LNCAP (cell line): ENCODE measurements around the gene TGM1.

Experiments used
- TF ChIP-seq, protein P1 (sequence below): fragments of 450-650 bp; IDR thresholded peaks from 2 replicates; pipeline ENCODE4 v1.5.1; 2017; ENCODE audit warnings: mild to moderate bottlenecking

Gene TGM1

DNA sequence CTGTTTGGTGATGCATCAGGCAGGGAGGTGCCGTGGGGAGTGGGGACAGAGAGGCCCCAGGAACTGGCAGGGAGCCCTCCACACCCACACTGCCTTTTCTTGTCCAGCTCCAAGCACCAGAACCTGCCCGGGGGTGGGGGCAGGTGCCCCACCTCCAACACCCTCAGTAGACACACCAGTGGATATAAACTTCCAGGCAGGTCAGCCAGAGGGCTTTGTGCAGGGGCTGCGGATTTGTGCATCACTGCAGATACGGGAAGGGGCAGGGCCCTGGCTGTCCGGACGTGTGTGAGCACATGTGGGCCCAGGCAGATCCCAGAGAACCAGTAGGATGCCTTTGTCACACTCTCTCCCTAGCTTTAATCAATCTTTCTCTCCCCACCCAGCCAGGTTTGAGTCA lies 1.3 kb upstream of the TGM1 start:
- TF ChIP-seq, protein P1, sequence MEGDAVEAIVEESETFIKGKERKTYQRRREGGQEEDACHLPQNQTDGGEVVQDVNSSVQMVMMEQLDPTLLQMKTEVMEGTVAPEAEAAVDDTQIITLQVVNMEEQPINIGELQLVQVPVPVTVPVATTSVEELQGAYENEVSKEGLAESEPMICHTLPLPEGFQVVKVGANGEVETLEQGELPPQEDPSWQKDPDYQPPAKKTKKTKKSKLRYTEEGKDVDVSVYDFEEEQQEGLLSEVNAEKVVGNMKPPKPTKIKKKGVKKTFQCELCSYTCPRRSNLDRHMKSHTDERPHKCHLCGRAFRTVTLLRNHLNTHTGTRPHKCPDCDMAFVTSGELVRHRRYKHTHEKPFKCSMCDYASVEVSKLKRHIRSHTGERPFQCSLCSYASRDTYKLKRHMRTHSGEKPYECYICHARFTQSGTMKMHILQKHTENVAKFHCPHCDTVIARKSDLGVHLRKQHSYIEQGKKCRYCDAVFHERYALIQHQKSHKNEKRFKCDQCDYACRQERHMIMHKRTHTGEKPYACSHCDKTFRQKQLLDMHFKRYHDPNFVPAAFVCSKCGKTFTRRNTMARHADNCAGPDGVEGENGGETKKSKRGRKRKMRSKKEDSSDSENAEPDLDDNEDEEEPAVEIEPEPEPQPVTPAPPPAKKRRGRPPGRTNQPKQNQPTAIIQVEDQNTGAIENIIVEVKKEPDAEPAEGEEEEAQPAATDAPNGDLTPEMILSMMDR, result no peak

DNA sequence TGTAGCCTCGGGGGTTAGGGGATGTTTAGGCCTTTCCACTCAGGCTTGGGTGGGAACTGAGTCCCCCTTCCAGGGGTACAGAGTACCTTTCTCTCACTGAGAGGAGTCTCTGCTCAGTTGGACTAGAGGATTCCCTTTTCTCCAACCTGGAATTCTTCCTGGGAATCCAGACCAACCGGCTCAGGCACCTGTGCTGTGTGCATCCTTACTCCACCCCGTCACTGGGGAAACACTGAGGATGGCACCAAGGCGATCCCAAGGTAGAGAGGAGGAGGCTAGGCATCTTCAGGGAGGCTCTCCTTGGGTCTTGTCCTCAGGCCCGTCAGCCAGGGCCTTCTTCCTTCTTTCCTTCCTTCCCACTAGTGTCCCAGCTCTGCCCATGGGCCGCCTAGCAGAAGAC lies 871 bp upstream of the TGM1 start:
- TF ChIP-seq, protein P1, result no peak

DNA sequence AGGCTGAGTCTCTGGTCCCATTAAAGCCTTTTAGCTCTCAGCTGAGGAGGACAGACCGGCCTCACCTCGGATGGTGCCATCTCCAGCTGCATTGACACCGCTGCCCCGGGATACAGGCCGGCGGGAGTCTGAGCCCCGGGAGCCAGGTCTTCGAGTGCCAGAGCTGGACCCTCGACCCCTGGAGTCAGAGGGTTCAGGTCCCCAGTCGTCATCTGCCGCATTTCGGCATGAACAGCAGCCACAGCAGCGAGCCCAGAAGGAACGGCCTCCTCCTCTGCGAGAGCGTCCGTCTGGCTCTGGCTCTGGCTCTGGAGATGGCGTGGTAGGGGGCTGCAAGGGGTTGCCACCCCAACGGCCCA lies 1.0 kb downstream of the TGM1 start:
- TF ChIP-seq, protein P1, result no peak

DNA sequence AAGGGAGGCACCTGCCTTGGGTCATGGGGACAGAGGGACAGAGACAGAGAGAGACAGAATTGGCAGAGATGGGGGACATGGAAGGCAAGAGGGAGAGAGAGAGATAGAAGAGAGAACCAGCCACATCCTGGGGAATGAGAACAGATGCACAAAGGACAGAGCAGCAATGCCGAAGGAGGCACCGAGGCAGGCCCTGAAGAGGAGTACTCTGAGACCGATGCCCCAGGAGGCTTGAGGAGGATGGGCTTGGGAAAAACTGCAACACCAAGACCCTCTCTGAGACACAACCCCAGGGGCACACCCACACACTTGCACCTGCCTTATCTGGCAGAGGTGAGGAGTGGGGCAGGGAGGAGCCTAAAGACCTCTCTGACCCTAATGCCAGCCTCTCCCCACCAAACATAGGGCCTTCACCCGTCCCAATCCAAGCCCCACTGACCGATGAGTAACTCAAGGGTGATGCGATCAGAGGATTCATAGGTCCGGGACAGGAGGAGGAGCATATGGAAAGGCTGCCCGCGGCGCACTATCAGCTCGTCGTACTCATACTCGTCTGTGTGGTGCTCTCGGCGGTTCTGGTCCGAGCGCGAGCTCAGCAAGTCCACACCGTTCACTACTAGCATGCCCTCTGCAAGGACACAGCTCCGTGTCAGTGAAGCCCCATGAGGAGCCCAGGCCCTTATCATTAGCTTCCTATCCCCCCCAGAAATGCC lies 1.6 kb downstream of the TGM1 start:
- TF ChIP-seq, protein P1, result no peak

DNA sequence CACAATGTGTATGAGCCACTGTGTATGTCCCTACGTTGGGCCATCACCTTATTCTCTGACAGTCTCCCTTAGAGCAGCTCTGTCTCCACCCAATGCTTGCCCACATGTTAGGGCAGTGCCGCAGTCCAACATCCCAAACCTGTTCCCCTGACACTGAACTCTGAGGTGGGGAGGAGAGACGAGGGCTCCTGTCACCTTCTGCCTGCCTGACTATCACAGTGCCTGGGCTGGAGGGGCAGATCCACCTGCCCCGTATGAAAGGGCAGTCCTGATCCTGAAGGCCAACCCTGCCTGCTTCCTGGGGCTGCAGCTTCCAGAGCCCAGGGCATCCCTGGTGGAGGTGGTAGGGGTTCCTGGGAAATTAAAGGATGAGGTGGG lies 2.2 kb downstream of the TGM1 start:
- TF ChIP-seq, protein P1, result no peak

DNA sequence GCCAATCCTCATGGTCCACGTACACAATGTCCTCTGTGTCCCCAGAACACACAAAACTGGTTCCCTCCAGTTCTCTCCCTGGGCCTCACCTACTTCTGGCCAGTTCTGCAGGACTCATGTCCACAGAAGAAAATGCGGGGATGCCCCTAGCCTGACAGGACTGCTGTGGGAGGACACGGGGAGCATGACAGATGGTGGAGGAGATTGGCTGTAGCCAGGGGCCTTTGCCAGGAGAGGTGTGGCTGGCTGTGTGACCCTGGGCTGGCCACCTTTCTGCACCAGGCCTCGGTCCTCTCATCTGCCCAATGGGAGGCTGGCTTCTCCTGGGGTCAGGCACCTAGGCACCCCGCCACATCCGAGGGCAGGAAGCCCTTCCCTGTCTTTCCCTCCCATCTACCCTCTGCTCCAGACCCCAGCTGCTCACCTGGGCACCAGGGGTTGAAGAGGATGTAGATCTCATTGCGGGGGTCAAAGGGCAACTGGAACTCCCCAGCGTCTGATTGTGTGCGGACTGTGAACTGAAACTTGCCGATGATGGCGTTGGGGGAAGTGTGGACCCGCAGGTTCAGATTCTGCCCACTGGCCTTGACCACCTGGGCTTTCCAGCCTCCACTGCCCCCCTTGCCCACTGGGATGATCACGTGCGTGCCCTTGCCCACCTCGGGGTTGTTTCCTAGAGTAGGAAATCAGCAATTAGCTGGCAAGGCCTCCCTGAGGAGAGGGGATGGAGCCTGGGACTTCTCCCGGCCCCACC lies 2.8 kb downstream of the TGM1 start:
- TF ChIP-seq, protein P1, result no peak

DNA sequence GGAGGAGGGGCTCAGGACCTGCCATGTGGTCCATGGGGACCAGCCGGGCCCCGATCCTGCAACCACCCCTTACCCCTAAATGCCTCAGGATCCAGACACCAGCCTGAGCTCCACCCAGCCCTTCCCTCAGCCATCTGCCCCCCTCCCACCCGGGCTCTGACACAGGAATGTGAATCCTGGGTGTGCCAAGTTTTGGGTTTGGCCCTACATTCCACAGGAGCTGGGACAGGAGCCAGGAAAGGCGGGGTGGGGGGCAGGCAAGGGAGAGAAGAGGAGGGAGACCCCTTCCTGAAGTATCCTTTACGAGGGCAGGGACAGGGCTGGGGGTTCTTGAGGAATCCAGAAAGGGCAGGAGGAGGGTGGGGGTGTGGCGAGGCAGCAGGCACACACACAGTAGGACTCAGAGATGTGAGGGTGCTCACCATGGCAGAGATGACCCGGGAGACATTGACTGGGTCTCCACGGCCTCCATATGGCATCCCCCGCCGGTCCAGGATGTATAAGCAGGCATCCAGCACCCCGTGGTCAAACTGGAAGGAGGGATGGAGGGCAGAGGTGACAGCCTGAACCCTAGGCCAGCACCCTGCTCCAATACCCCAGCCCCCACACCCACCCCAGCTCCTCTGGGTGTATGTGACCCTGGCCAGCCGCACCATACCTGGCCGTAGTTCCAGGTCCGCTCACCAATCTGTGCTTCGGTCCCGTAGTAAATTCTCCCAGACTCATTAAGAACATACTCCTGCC lies 3.5 kb downstream of the TGM1 start:
- TF ChIP-seq, protein P1, result no peak
